Heart right ventricle (tissue), 16 donors: ENCODE results near the gene THEM5. TPM values are rescaled to one million over a fixed set of nuclear protein-coding genes. Genes with fewer than 3 reads are reported as not detected.

Experiments
- ATAC-seq, 8 donors: fragments of 200-7000 bp; cut with Tn5 transposase; one replicate each; pipeline ENCODE4 v1.9.1; 2020; ENCODE audit warnings: mild to moderate bottlenecking in 8 of 8, moderate library complexity in 8 of 8, moderate number of reproducible peaks in 1 of 8
- DNase-seq, 2 donors: peaks; one replicate each; pipeline ENCODE4 v3.0.0-alpha.2; 2020
- H3K27ac ChIP-seq, 10 donors: fragments of 200-600 bp; sonication (generic) in 2 of 10; one replicate each; pipeline versions ENCODE4 v1.5.0 to v1.8.0; 2020 to 2022; ENCODE audit warnings: mild to moderate bottlenecking in 3 of 10
- H3K27me3 ChIP-seq, 7 donors: fragments of 200-600 bp; one replicate each; pipeline ENCODE4 v1.8.0; 2021 to 2022; ENCODE audit warnings: mild to moderate bottlenecking in 2 of 7
- H3K36me3 ChIP-seq, 9 donors: fragments of 200-600 bp; sonication (generic) in 1 of 9; one replicate each; pipeline versions ENCODE4 v1.5.0 to v1.8.0; 2020 to 2022; ENCODE audit warnings: mild to moderate bottlenecking in 2 of 9
- H3K4me1 ChIP-seq, 9 donors: fragments of 200-600 bp; sonication (generic) in 1 of 9; one replicate each; pipeline versions ENCODE4 v1.5.0 to v1.8.0; 2020 to 2022; ENCODE audit warnings: mild to moderate bottlenecking in 4 of 9
- H3K4me3 ChIP-seq, 10 donors: fragments of 200-600 bp; sonication (generic) in 2 of 10; one replicate each; pipeline versions ENCODE4 v1.5.0 to v1.8.0; 2020 to 2022; ENCODE audit warnings: mild to moderate bottlenecking in 7 of 10, moderate library complexity in 2 of 10
- H3K9me3 ChIP-seq, 11 donors: fragments of 200-600 bp in 10 of 11; sonication (generic) in 2 of 11; one replicate each; pipeline versions ENCODE4 v1.5.0 to v1.8.0; 2013 to 2022; ENCODE audit warnings: mild to moderate bottlenecking in 2 of 11, control low read depth in 1 of 11, moderate library complexity in 1 of 11
- WGBS, 2 donors: extraction: QIAGEN DNeasy Blood & Tissue Kit; methylation state at CpG; one replicate each; pipeline ENCODE4 v1.1.7; 2013; ENCODE audit warnings: inconsistent platforms in 1 of 2; 5-methylcytosine and 5-hydroxymethylcytosine counted together
- intact Hi-C, 10 donors: fragments of 100-400 bp; cut with DNase I; formaldehyde crosslinking; loops; one replicate each; pipeline versions ENCODE4 v1.11.1 to v1.14.2; 2022
- polyA plus RNA-seq, 2 donors: library from polyadenylated mRNA; stranded (reverse); fragments of 200-250 nt; gene quantifications; one replicate each; pipeline ENCODE4 v1.2.3, GENCODE V29; 2013
- total RNA-seq, 10 donors: library from RNA; stranded (reverse); fragmentation: NEBNext Ultra II Directional in 3 of 10; extraction: Animal tissue kit (Norgen Biotek cat#: 25700) in 3 of 10; gene quantifications; one replicate each; pipeline versions ENCODE4 v1.2.1 to v1.2.4, GENCODE V29; 2021 to 2023
- TF ChIP-seq, protein P1 (sequence below), 9 donors: fragments of 200-600 bp; sonication (generic) in 2 of 9; IDR thresholded peaks; one replicate each; pipeline versions ENCODE4 v1.5.0 to v1.8.0; 2021 to 2022; ENCODE audit warnings: antibody characterized with exemption in 9 of 9, mild to moderate bottlenecking in 5 of 9, moderate library complexity in 1 of 9
- donor health status: Arrhythmogenic right ventricular cardiomyopathy.
- donor health status: ischemic (EF 13 %, LVEDD 7.1; RV severe dilation, severe dysfunction).
- donor health status: healthy with polysubstance abuse.
- donor health status: DM: no; HTN: yes; CAD: no.
- donor health status: DM: no; HTN: no; CAD: no.
- donor health status: ischemic (EF 25% LVEDD 6.9; RV normal size, moderate dysfunction).
- donor health status: ischemic (EF 25% LVEDD 5.7; RV mildly dilated, moderate dysfunction).
- donor health status: healthy.
- donor health status: DM: yes; HTN: yes; CAD: no.
- donor health status: Ischemic cardiomyopathy.
- donor health status: ischemic (EF 35%, LVEDD 5.7; RV mildly dilated, moderate dysfunction).
- donor health status: nonischemic (EF 11% LVEDD 7.7; RV severe dilation, severe dysfunction).
- donor health status: DM: yes; HTN: yes; CAD: no.
- donor health status: PGD.
- donor health status: ischemic (EF 29% LVEDD 5.4; RV normal size, mild dysfunction).
- donor health status: nonischemic (EF 23%, LVEDD 6.1; RV moderate dilation, normal function).

The THEM5 gene
- total and polyA plus RNA-seq, 12 donors = 0.25 TPM; not detected in 11

DNA sequence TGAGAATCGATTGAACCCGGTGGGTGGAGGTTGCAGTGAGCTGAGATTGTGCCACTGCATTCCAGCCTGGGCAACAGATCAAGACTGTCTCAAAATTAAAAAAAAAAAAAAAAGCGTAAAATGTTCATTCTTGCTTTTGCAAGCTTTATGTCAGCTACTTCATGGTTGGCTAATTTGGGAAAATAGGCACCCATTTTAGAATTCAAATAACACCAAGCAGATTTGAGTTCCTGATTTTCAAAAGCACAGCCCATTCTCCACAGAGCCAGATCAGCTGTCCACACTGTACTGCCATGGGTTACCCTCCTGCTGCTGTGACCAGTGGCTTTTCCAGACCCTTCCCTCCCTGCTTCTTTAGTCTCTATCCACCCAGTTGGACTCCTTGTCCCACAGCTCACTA is 4.4 kb downstream of the THEM5 start:
- Histone ChIP-seq H3K4me3 (no peak overlapping the region), H3K9me3 (no peaks in the 10 kb centered on the region), H3K27me3 (peaks cover 0 to 41% (median 5%) of the 10 kb centered on the region in 7 donors), H3K36me3 (no peaks in the 10 kb centered on the region), H3K4me1 (peaks cover 0 to 16% (median 4%) of the 10 kb centered on the region in 9 donors), H3K27ac (peak overlapping the region in 1 of 10 donors; percentile 25)
- DNase-seq (no peak), ATAC-seq (no peak)
- intact Hi-C loops = no loop called here
- TF ChIP-seq, protein P1, sequence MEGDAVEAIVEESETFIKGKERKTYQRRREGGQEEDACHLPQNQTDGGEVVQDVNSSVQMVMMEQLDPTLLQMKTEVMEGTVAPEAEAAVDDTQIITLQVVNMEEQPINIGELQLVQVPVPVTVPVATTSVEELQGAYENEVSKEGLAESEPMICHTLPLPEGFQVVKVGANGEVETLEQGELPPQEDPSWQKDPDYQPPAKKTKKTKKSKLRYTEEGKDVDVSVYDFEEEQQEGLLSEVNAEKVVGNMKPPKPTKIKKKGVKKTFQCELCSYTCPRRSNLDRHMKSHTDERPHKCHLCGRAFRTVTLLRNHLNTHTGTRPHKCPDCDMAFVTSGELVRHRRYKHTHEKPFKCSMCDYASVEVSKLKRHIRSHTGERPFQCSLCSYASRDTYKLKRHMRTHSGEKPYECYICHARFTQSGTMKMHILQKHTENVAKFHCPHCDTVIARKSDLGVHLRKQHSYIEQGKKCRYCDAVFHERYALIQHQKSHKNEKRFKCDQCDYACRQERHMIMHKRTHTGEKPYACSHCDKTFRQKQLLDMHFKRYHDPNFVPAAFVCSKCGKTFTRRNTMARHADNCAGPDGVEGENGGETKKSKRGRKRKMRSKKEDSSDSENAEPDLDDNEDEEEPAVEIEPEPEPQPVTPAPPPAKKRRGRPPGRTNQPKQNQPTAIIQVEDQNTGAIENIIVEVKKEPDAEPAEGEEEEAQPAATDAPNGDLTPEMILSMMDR (IDR thresholded peaks at IDR 0.05) = no peak
- WGBS, 2 donors = 70 to 77% methylated on average over 3 of the region's 3 CpGs

DNA sequence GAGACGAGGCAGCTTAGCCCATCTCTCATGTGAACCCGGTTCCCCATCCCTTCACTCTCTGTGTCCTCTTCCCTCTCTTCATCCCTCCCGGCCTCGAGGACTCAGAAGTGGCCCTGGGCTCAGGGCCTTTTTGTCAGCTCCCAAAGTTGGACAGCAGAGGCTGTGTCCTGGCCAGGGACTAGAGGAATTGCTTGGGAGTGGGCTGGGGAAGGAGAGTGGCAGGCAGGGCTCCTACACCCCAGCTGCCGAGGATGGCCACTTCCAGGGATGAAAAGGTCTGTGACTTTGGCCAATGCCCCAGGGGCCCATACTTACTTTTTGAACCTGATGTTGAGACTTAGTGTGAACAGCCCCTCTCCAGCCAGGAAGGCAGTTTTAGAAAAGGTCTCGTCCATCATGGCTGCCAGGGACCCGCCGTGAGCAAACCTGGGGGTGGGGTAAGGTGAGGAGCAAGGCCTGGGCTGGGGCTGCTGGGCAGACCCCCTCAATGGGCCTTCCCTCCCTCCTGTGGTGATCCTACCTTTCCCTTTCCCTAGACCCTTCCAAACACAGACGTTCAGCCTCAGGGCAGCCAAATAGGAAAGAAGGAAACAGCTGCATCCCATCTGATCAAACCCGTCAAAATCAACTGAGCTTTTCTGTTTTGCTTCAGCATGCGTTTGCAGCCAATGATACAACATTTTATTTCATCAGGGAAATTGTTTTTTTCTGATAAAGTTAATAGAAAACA is 5.5 kb downstream of the THEM5 start:
- WGBS, 2 donors = 39 to 51% methylated on average over 11 of the region's 11 CpGs
- TF ChIP-seq, protein P1 (IDR thresholded peaks at IDR 0.05) = no peak
- Histone ChIP-seq H3K4me3 (no peak overlapping the region), H3K9me3 (no peaks in the 10 kb centered on the region), H3K4me1 (peaks cover 0 to 16% (median 4%) of the 10 kb centered on the region in 9 donors), H3K36me3 (no peaks in the 10 kb centered on the region), H3K27ac (peak overlapping the region in 2 of 10 donors; percentile 20 to 31), H3K27me3 (peaks cover 0 to 41% (median 5%) of the 10 kb centered on the region in 7 donors)
- intact Hi-C loops = no loop called here
- ATAC-seq = peak in 4 of 8 donors; percentile 14 to 62 (median 36)
- no peak for DNase-seq

DNA sequence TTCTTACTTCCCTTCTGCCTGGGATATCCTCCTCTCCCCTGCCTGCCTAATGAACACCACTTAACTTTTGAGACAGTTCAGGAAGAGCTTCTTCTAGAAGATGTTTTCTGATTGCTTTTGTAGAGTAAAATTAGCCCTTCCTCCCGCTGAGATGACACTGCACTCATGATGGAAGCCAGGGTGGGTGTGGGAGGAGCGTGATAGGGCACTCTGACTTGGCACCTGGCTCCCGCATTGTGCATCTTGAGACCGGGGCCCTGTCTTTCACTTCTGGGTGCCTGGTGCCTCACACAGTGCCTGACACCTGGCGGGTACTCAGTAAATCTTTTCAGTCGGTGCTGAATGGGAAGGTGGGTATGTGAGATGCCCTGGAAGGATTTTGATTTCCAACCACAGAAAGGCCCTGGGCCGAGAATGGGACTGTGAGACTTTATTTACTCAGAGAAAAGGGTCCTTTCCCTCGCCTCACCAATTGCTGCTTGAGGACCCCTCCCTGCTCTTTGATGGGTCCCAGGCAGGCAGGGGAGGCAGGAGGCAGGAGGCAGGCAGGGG is 6.8 kb downstream of the THEM5 start:
- peaks cover 0 to 16% (median 4%) of the 10 kb centered on the region in 9 donors for H3K4me1 ChIP-seq
- H3K27ac ChIP-seq = no peak overlapping the region
- H3K36me3 ChIP-seq = no peaks in the 10 kb centered on the region
- peaks cover 0 to 37% (median 7%) of the 10 kb centered on the region in 7 donors for H3K27me3 ChIP-seq
- TF ChIP-seq, protein P1 (IDR thresholded peaks at IDR 0.05) = no peak
- H3K4me3 ChIP-seq = no peak overlapping the region
- ATAC-seq (no peak), DNase-seq (no peak)
- intact Hi-C loops = no loop called here
- whole genome bisulfite sequencing, 2 donors = 78 to 86% methylated on average over 8 of the region's 8 CpGs
- no peaks in the 10 kb centered on the region for H3K9me3 ChIP-seq

DNA sequence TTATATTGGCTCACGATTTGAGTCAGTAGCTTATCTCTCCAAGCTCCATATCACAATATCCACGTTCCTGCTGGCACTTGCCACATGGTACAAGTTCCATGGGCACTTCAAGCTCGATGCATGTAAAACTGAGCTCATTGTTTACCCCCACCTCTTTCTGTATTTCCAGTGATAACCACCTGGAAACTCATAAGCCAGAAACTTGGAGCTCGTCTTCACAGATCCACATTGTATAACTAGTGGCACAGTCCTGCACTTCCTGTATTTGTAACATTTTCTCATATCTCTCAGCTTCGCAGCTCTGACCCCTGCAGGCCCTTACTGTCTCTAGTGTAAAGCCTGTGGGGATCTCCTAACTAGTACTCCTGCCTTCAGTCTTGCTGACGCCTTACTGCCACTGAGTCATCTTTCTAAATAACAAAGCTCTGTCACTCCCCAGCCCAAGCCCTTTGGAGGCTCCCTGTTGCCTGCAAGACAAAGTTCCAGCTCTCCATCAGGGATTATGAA is 7.4 kb downstream of the THEM5 start:
- intact Hi-C loops = no loop called here
- ATAC-seq (peak in 1 of 8 donors; percentile 22), DNase-seq (no peak)
- H3K27ac ChIP-seq = no peak overlapping the region
- 37 to 43% methylated on average over 6 of the region's 6 CpGs for WGBS, 2 donors
- H3K4me3 ChIP-seq = no peak overlapping the region
- no peaks in the 10 kb centered on the region for H3K9me3 ChIP-seq
- H3K4me1 ChIP-seq = peaks cover 0 to 16% (median 4%) of the 10 kb centered on the region in 9 donors
- H3K27me3 ChIP-seq = peaks cover 0 to 38% (median 7%) of the 10 kb centered on the region in 7 donors
- H3K36me3 ChIP-seq = no peaks in the 10 kb centered on the region
- TF ChIP-seq, protein P1 (IDR thresholded peaks at IDR 0.05) = no peak
